Keratinocyte (primary cell): ENCODE measurements around the gene PLXDC1.

Experiments used
- EZH2 ChIP-seq: IDR thresholded peaks from one replicate; pipeline ENCODE4 v1.6.1; 2012; ENCODE audit warnings: inconsistent platforms, mild to moderate bottlenecking, low read length, moderate library complexity
- TF ChIP-seq, protein P1 (sequence below), 3 experiments: IDR thresholded peaks in 1 of 3; conservative IDR thresholded peaks in 1 of 3; optimal IDR thresholded peaks in 1 of 3; 2 replicates in 2 of 3; 3 replicates in 1 of 3; pipeline versions ENCODE3 to v1.5.1; 2011; ENCODE audit warnings: low read length in 3 of 3, mild to moderate bottlenecking in 3 of 3, moderate library complexity in 2 of 3, control low read depth in 1 of 3, inconsistent platforms in 1 of 3; ENCODE audit not compliant: insufficient read depth in 2 of 3; ENCODE audit errors: extremely low read depth in 1 of 3

DNA sequence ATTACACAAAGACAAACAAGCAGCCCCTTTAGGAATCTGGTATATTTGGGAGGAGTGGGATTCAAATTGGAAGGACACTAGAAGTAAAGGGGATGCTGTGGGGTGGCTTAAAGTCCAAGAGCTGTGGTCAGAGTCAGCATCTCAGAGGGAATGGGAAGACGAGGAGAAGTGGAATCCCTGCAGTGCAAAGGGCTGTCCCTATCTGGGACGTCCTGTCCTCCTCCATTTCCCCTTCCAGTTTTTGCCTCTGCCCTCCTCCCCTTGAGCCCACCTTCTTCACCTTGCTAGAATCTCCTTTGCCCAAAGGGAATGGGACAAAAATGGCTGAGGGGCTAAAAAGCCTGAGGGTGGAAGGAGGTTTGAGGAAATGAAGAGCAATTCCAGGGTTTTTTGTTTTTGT, 4.2 kb upstream of the PLXDC1 start:
- TF ChIP-seq EZH2, result no peak
- TF ChIP-seq, protein P1, sequence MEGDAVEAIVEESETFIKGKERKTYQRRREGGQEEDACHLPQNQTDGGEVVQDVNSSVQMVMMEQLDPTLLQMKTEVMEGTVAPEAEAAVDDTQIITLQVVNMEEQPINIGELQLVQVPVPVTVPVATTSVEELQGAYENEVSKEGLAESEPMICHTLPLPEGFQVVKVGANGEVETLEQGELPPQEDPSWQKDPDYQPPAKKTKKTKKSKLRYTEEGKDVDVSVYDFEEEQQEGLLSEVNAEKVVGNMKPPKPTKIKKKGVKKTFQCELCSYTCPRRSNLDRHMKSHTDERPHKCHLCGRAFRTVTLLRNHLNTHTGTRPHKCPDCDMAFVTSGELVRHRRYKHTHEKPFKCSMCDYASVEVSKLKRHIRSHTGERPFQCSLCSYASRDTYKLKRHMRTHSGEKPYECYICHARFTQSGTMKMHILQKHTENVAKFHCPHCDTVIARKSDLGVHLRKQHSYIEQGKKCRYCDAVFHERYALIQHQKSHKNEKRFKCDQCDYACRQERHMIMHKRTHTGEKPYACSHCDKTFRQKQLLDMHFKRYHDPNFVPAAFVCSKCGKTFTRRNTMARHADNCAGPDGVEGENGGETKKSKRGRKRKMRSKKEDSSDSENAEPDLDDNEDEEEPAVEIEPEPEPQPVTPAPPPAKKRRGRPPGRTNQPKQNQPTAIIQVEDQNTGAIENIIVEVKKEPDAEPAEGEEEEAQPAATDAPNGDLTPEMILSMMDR (optimal IDR thresholded peaks at IDR 0.05 in 1 of 3, IDR thresholded peaks at IDR 0.05 in 1 of 3, conservative IDR thresholded peaks at IDR 0.05 in 1 of 3; ENCODE audit: extremely low read depth in 1 of 3, insufficient read depth in 2 of 3, low read length in 3 of 3), result no peak
